Stimulated activated CD4-positive, alpha-beta T cell treated with anti-CD3 and anti-CD28 coated beads, Interleukin-4, amount 100 ng/mL, for 24 hours (primary cell): Measurements from ENCODE around the gene ZNF48.

ENCODE experiments used
- DNase-seq: peaks from one replicate; pipeline ENCODE4 v3.0.0-alpha.2; 2020

Gene ZNF48

DNA sequence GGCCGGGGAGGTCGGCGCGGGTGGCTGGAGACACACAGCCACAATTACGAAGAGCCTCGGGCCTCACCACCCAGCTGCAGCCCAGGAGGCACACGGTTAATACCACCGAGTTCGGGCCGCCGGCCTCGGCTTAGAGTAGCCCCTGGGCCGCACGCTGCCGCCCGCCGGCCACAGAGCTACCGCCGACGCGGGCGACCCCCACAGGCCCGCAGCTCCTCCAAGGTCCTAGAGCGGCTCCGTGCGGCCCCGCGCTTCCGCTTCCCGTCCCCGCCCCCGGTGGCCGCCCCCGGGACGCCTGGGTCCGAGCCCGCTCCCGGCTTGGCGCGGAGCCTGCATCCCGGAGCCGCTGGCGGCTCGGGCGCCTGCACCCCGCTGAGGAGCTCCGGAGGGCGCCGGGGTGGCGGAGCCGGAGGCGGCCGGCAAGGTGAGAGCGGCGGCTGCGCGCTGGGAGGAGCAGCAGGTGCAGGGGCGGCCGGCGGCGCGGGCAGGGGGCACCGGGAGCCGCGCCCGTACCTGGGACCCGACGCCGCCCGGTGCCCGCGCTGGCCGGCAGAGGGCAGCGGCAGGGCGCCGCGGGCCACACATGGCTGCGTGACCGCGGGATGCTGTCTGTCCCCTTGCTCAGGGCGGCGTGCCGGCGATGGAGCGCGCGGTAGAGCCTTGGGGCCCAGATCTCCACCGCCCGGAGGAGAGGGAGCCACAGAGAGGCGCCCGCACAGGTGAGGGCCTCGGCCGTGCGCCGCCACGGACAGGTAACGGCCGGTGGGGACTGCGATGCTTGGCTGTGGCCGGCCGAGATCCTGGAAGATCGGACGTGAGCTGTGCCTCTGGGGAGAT lies at the start of gene ZNF48:
TSS of gene ZNF48 (plus strand) at position 266 of the 837 bp plus-strand sequence. CDS start at position 641, 375 bp downstream.
- peak; percentile 54 for DNase-seq

DNA sequence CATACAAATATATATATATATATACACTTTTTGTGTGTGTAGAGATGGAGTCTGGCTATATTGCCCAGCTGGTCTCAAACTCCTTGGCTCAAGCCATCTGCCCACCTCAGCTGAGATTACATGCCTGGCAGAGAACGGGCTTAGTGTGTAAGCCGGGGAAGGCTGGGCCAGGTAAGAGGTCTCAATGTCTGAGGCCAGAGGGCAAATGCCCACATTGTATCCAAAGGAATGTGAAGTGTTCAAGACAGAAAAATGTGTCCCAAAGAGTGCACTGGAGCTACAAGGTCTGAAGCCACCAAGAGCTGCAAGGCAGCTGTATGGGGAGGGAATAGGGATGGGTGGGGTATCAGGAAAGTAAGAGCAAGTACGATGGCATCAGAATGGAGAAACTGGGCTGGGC lies 48.9 kb upstream of the ZNF48 start:
- no peak for DNase-seq

DNA sequence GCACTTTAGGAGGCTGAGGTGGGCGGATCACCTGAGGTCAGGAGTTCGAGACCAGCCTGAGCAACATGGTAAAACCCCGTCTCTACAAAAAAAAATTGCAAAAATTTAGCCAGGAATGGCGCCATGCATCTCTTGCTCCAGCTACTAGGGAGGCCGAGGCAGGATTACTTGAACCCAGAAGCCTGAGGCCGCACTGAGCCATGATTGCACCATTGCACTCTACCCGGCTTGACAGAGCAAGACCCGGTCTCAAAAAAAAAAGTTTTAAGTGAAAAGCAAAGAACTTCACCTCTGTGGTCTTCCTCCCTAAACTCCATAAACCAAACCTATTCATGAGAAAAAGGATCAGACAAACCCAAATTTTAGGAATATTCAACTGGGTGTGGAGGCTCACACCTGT lies 47.1 kb upstream of the ZNF48 start:
- no peak for DNase-seq

DNA sequence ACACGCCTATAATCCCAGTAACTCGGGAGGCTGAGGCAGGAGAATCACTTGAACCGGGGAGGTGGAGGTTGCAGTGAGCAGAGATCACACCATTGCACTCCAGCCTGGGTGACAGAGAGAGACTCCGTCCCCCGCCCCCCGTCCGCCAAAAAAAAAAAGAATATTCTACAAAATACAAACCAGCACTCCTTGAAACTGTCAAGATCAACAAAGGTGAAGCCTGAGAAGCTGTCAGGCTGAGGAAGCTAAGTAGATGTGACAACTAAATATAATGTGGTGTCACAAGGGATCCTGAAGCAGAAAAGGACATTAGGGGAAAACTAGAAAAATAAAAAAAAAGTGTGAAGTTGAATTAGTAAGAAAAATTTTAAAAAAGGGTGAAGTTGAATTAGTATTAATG lies 46.3 kb upstream of the ZNF48 start:
- no peak for DNase-seq

DNA sequence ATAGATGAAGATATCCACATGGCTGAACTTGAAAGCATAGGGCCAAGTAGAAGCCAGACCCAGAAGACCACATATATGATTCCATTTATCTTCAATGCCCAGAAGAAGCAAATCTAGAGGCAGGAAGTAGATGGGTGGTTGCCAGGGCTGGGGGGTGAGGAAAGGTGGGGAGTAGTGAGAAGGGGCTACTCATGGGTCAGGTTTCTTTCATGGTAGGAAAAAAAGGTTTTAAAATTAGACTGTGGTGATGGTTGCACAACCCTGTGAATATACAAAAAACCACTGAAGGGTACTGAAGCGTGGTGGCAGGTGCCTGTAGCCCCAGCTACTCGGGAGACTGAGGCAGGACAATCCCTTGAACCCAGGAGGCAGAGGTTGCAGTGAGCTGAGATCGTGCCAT lies 45.5 kb upstream of the ZNF48 start:
- no peak for DNase-seq

DNA sequence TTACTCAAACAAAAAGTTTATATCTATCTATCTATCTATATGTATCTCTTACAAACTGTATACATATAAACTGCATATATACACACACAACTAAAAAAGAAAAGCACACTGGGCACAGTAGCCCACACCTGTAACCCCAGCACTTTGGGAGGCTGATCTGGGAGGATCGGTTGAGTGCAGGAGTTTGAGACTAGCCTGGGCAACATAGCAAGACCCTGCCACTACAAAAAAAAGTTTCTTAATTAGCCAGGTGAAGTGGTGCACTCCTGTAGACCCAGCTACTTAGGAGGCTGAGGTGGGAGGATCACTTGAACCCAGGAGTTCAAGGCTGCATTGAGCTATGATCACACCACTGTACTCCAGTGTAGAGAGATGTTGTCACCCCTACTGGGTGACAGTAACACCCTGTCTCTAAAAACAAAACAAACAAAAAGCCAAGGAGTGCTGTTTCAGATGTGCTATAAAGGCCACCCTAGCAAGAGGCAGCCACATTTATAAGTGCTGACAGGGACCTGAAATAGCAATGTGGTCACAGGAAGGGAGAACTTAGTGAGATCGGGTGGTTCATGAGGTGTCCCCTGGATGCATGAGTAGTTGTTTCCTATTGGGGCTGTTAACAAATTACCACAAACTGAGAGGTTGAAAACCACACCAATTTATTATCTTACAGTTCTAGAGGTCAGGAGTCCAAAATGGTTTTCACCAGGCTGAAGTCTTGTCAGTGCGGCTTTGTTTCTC lies 44.9 kb upstream of the ZNF48 start:
- peak; percentile 33 for DNase-seq

DNA sequence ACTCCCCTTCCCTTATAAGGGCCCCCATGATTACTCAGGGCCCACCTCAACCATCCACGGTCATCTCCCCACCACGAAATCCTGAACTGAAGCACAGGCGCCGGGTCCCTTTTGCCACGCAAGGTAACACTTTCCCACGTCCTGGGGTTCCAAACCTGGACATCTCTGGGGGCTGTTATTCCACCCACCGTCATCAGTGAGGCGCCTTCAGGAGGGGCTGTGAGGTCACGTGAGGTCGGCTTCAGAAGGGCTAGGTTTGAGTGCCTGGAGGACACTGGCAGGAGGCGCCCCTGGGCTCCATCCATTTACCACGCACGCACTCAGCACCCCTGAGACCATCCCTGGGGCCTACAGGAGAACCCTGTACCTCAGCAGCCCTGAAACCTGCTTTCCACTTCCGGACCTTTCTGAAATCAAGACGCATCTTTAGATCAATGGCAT lies 44.2 kb upstream of the ZNF48 start:
- DNase-seq, result no peak

DNA sequence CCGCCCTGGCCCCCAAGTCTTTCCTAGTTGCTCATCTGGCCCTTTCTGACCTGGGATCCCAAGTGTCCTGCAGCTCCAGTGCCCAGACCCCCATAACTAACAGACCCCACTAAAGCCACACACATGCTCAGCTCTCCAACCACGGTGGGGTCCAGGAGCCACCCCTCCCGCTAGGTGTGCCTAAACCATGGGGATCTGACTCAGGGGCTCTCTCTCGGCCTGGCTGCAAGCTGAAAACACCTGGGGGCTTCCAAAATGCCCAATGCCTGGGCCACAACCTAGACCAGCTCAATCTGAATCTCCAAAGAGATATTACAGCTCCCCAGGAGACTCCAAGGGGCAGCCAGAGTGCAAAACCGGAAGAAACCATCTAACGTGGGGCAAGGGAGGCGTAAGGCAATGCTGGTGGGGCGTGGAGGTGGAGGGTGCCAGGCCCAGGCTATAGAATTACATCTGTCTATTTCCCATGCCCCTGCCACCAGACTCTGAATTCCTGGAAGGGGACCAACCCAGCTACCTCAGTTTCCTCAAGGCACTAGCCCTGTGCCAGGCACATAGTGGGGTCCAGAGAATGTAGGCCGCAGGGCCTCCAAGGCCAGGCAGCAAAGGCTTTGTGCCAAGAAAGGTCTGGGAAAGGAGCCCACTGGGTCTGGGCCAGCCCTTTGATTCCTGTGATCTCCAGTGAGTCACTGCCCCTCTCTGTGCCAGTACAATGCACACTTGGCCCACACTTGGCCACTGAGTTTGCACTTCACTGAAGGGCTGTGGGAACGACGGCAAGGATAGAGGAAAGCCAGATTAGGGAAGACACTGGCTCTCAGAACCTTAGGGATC lies 43.4 kb upstream of the ZNF48 start:
- no peak for DNase-seq

DNA sequence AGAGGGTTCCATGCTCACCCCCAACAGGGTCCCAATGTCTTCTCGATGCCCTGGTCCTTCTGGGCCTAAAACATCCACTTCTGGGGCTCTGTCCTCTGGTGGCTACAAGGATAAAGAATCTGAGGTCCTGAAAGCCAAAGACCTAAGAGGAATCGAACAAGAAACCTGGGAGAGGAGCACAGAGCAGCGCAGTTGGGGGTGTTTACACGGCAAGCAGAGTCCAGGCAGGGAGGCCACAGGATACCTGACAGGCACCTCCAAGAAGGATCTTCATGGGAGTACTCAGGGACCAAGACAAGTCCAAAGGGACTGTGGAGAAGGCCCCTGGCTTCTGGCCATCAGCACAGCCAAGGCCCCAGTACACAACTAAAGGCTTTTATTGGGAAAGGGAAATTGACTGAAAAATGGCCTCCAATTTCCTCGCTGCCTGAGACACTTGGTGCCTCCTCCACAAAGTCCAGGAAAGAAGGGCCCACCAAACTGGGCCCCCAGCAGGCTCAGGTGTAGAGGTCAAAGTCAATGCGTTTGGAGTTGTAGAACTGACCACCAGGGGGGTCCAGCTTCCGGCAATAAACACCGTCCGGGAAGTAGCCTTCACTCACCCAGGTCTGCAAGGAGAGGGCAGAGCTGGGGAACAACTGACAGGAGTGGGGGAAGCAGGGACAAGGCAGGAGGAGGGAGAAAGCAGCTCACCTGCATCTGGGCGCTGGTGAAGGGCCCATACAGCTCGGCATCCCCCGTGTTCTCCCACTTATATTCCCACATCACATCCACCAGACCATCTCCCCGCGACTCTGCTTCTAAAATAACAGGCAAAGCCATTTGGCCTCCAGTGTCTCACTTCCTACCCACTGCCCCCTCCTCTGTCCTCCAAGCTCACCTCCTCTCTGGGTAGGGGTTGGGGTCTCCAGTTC lies 42.5 kb upstream of the ZNF48 start:
- no peak for DNase-seq

DNA sequence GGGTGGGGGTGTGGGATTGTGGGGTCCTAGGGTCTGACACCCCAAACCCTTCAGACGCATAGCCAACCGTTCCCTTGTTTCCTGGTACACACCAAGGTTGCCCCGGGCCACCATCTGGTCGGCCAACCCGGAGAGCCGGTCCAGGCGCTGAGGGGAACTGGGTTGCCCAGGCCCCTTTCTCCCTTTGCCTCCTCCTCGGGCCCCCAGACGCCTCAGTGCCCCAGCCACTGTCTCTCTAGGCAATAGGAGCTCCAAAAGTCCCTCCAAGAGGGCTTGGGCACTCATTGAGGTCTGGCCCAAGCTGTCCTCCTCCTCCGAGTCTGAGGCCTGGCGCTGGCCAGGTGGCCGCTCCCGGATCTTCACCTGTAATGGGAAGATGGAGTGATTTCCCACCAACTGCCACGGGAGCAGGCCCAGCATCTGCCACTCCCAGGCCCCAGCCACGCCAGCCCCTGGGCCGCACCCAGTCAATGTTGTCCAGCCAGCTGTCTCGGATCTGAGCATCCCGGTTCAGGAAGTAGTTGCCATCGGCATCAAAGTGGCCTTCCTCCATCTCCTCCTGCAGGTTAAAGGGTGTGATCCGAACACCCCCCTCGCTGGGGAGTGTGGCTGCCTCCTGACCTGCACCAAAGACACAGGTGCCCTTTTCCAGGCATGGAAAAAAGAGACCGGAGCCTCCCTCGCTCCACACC lies 41.6 kb upstream of the ZNF48 start:
- no peak for DNase-seq

DNA sequence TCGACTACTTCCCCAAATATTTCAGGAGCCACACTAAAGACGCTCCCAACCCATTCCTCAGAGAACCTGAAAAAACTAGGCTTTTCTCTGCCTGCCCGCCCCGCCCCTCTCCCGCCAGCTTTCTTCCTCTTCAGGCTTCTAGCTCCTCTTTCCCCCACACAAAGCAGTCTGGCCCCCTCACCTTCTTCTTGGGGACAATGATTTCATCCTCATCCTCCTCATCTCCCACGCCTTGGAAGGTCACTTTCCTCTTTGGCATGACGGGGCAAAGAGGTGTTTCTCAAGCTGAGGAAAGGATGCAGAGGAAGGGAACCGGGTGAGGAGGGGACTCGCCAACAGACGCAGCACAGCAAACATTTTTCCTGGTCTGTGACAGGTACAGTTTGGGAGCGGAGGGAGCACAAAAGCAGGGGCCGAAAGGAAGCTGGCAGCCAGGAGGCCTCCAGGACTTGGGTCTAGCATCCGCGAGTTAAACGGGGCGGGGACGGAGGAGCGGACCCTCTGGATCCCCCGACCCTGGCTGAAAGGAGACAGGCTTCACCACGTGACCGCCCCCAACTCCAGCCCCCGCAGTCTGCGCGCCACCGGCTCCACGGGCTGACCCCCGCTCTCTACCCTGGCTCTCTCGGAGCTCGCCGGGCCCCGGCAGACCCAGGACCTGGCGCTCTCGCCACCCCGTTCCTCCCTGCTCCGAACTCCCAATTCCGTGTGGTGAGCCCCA lies 40.6 kb upstream of the ZNF48 start:
- DNase-seq, result no peak

DNA sequence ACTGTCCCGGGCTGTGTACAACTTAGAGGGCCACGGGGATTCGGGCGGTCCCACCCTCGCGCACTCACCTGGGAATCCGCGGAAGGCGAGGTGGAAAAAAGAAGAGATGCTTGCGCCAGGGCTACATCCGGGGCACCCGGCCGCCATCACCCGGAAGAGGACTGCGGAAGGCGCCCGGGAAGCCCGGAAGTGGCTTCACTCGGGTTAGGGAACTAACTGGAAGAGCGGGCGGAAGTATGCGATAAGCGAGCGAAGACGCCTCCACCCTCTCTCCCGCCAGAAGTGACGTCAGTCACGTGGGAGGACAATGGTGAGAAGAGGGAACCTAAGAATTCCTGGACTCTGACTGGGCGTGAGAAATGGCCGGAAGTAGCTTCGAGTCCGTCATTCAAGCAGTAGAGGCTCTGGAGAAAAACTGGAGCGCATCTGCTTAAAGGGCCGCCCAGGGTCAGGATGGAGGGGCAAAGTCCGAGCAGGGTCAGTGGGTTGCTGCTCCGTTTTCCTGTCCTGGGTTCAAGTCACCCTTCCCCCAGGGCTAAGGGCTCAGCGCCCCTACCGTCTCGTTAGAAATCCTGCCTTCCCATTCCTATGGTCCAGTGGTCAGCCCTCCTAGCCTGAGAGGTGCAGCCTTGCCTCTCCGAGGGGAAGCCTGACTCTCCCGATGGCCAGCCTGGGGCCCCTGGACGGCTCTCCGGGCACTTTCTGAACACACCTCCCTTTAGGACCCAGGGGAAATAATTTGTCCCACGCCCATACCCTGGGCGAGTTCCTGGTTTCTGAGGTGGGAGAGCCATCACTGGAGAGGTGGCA lies 39.9 kb upstream of the ZNF48 start, which contains the start of gene CD2BP2:
TSS of gene CD2BP2 (minus strand) at position 165 of the 810 bp plus-strand sequence. CDS start 627 bp downstream, outside the sequence.
- peak; percentile 90 for DNase-seq

DNA sequence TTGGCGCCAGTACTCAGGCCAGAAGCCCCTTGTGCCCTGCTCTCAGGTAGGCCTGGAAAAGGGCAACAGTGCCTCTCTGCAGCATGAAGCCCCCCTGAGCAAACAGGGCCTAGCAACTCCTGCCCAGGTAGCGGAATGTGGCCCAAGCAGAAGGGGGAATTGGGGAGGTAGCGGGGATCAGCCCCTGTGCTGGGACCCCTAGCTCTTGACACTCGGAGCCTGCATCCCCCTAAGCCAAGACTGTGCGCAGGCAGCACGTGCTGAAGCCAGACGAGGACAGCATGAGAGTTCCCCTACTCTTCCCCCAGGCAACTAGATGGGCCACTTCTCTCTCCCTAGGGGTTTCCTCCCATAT lies 39.3 kb upstream of the ZNF48 start:
- DNase-seq, result no peak

DNA sequence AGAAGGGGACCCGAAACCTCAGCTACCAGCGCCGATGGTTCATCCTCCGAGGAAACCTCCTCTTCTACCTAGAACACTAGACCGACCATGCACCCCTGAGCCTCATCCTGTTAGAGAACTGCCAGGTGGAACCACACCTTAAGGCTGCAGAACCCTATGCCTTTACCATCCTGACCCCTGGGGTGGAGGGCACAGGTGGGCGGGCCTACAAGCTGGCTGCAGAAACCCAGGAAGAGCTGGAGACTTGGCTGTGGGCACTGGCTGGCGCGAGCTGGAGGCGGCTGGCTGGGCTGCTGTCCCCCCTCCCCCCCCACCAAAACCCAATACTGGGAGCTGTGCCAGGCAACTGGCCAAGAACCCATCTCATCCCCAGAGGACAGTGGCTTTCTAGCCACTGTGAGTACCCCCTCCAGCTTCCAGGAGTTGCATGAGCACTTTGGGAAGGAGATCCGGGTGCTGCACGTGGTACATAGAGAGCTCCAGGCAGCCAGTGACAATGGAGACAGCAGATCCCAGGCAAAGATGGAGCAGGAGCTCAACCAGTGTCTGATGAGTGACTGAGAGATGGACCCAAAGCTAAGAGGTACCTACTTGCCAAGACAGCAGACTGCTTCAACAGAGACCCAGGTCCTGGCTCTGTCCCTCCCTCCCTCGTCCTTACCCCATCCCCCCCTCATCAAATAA lies 38.7 kb upstream of the ZNF48 start:
- DNase-seq, result no peak

DNA sequence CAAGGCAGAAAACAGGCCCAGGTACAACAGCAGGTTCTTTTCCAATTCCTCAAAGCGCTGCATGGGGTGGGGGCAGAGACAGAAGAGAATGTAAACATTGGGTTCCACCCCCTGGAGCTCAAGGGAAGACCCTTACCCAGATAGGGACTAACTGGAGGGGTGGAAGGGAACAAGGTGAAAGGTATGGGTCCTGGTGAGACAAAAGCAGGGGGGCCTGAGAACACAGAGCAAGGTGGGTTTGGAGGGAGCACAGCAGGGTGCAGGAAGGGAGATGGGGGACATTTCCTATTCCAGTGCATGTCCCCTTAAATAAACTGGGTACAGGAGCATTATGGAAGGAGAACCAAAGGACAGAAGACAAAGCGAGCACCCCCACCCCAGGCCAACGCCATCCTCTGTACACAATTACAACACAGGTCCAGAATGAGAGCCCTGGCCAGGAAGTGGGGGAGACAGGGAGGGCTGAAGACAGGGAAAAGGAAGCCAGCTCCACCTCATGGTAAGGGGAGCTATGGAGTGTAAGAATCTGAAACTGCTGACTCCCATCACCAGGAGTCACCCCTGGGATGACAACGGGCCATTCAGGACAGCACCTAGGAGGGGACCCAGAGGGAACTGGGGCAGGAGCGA lies 38.0 kb upstream of the ZNF48 start:
- DNase-seq, result no peak

DNA sequence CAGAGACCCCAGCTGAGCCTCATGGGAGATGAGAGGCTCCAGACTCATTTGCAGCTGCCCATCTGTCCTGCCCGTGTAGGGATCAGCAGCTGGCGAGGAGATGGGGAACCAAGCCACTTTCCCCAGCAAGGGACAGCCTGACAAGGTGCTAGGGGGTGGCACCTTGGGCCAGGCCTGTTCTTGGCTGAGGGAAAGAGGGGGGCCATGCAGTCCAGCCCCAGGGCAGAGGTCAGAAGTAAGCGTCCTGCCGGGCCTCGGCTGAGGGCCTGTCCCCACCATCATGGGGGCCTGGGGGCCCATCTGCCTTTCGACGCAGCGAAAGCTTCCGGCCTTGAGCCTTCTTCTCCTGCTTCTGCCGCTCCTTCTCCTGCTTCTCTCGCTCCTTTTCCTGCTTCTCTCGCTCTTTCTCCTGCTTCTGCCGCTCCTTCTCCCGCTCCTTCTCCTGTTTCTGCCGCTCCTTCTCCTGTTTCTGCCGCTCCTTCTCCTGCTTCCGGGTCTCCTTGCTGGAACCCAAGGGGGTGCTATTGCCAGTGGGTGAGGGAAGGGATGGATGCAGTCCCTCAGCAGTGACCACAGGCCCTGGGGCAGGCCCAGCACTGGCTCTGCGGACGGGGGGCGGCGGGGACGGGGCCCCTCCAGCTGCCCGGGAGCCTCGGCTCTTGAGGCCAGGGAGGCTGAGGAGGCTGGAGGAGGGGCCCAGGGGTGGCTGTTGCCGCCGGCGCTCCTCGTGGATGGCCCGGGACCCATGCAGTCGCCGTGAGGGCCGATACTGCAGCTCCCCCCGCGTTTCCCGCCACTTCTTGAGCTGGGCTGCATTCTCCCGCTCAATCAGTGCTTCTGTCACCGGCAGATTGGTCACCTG lies 37.3 kb upstream of the ZNF48 start:
- no peak for DNase-seq

DNA sequence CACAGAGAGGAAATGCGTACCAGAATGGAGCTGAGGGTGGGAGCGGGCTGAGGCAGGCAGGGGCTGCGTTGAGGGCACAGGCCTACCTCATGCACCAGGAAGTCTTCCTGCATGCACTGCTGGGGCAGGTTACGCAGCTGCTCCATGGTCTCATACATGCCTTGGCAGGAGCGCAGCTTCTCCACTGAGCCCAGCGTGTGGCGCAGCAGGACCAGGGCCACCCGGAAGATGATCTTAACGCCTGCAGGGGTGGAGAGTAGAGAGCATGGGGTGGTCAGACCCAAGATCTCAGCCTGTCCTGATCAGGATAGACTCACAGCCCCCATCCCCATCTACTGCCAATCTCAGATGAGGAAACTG lies 36.7 kb upstream of the ZNF48 start:
- no peak for DNase-seq
